GM11168 (cell line): ENCODE data around the gene TTYH3.
"Not testable (repeated sequence)": the region's sequence is repeated elsewhere in the genome, so short reads cannot be mapped to it uniquely, and the experiment has no call there.

Source experiments
- in situ Hi-C: fragments of 300-500 bp; cut with MboI; formaldehyde crosslinking; loops from one replicate; pipeline ENCODE4 v1.12.0; 2022; ENCODE audit warnings: low sequenced_read_pairs; ENCODE audit not compliant: unreplicated experiment

TTYH3 gene

GRCh38 chr7:2661602-2662272 is 30.0 kb downstream of the TTYH3 start:
- in situ Hi-C loops = no loop called here

GRCh38 chr7:2662273-2663120 is 30.7 kb downstream of the TTYH3 start:
- in situ Hi-C loops = no loop called here

GRCh38 chr7:2663121-2663886 is 31.5 kb downstream of the TTYH3 start:
- in situ Hi-C loops = no loop called here

DNA sequence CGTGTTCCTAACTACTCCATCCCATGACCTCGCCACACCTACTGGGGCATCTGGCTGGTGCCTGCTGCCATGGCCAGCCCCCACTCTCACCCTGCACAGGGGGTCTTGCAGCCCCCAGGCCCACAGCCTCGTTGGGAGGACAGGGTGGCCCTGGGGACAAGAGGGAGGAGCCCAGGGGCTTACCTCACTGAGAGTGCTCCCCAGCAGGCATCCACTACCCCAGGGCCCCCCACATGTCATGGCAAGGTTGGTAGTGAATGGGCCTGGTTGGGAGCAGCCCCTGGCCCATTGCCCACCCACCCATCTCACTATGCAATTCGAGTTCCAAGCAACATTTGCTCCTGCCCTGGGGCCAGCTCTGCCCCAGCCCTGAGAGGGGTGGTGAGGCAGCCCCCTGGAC is 32.2 kb downstream of the TTYH3 start:
- in situ Hi-C loops = no loop called here

GRCh38 chr7:2665359-2665791 is 33.6 kb downstream of the TTYH3 start:
- in situ Hi-C loops = no loop called here

- in situ Hi-C loops = no loop called here
Observed at GRCh38 chr7:2666155-2666554, 34.4 kb downstream of the TTYH3 start.

DNA sequence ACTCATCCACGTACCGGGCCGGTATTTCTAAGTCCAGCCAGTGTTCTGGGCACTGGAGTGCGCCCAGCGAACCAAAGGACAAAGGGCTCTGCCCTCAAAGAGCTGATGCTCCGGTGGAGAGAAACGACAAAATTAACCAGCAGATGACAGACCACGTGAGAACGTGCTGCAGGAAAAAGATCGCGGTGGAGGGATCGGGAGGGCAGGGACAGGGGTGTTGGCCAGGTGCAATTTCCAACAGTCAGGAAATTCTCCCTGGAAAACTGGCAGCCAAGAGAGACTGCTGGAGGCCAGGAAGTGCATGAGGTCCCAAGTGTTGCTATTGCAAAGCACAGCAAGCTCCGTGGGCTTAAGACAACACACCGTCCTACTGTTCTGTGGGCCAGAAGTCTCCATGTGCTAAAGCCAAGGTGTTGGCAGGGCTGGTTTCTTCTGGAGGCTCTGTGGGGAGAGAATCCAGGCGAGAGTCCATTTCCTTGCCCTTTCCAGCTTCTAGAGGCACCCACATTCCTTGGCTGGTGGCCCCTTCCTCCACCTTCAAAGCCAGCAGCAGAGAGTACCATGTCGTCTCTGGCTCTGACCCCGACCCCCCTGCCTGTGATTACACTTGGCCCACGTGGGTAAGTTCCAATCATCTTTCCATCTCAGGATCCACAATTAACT is 34.9 kb downstream of the TTYH3 start:
- in situ Hi-C loops = no loop called here

GRCh38 chr7:2667843-2668242 is 36.1 kb downstream of the TTYH3 start:
- in situ Hi-C loops = no loop called here

- in situ Hi-C loops = no loop called here
Observed at GRCh38 chr7:2668401-2668800, 36.6 kb downstream of the TTYH3 start.

DNA sequence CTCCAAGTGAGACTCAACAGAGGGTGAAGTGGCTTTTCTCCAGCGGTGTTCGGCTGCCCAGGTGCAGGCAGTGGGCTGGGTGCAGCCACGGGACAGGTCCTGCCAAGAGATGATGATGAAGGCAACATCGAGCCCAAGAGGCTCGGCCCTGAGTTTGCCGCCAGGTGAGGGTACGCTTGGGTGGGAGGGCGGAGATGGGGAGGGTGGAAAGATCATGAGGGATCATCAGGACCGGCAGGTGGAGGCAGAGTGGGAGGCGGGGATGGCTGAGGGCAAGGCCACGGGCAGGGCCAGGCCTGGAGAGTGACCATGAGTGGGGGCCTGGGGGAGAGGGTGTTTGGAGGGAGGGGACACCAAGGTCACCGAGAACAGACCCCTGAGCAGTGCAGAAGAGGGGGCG is 38.4 kb downstream of the TTYH3 start:
- in situ Hi-C loops = no loop called here

GRCh38 chr7:2670720-2671391 is 39.1 kb downstream of the TTYH3 start:
- in situ Hi-C loops = no loop called here

DNA sequence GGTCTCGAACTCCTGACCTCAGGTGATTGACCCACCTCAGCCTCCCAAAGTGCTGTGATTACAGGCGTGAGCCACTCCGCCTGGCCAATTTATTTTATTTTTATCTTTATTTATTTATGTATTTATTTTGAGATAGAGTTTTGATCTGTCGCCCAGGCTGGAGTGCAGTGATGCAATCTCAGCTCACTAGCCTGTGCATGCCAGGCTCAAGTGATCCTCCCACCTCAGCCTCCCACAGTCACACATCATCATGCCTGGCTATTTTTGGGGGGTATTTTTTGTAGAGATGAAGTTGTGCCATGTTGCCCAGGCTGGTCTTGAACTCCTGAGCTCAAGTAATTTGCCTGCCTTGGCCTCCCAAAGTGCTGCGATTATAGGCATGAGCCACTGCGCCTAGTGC is 41.4 kb downstream of the TTYH3 start:
- in situ Hi-C loops = not testable (repeated sequence)

- in situ Hi-C loops = no loop called here
Observed at GRCh38 chr7:2673934-2674333, 42.1 kb downstream of the TTYH3 start.

DNA sequence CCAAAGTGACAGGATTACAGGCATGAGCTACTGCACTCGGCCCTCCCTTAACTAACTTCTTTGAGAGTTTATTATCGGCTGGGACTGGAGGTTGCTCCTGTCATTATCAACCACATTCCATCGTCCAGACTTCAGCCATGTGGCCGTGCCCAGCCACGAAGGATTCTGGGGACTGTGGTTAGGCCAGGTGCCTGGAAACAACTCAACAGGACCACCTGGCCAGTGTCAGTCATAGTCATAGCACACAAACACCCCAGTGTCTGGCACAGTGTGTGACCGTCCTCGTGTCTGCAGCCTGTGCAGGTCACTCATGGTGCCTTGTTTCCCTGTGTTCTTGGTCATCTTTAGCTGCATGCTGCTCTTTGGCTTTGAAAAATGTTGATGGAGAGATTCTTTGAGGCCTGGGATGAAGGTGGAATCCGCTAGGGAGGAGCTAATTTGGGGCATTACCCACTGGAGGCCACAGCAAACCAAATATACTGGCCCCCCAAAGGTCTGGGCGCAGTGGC is 43.5 kb downstream of the TTYH3 start:
- in situ Hi-C loops = loop anchor here (5.0 kb wide), 1 partner anchor 138 kb away; no protein-coding TSS in a partner anchor

DNA sequence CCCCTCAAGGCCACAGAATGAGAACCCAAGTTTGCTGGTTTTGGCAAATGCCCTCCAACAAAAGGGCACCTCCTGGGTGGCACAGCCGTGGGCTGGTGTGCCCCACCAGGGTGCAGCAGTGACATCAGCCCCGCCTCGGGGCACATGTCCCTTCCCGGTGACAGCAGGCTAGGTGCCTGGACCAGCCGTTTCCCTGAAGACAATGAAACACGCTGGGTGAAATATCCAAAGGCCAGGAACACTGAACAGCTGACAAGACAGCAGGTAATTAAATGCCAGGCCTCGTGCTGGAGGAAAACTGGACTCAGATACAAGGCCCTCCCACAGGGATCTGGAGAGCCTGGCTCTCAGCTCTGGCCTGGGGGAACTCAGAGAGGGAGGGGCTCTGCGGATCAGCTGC is 44.8 kb downstream of the TTYH3 start:
- in situ Hi-C loops = loop anchor here (5.0 kb wide), 1 partner anchor 139 kb away; no protein-coding TSS in a partner anchor

DNA sequence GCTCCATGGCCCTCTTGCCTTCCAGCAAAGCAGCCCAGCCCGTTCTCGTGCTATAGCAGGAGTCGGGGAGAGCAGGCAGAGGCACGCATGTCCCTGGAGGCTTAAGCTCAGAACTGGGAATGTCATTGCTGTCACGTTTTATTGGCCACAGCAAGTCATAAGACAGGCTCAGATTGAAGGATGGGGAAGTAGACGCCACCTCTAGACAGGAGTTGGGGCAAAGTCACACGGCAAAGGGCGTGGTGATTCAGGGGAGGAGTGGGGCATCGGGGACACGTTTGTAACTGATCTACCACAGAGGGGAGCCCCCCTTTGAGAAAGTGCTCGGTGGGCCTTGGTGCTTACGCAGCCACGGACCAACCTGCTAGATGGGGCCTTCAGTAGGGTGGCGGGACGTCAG is 46.7 kb downstream of the TTYH3 start:
- in situ Hi-C loops = loop anchor here (5.0 kb wide), 1 partner anchor 141 kb away; no protein-coding TSS in a partner anchor

DNA sequence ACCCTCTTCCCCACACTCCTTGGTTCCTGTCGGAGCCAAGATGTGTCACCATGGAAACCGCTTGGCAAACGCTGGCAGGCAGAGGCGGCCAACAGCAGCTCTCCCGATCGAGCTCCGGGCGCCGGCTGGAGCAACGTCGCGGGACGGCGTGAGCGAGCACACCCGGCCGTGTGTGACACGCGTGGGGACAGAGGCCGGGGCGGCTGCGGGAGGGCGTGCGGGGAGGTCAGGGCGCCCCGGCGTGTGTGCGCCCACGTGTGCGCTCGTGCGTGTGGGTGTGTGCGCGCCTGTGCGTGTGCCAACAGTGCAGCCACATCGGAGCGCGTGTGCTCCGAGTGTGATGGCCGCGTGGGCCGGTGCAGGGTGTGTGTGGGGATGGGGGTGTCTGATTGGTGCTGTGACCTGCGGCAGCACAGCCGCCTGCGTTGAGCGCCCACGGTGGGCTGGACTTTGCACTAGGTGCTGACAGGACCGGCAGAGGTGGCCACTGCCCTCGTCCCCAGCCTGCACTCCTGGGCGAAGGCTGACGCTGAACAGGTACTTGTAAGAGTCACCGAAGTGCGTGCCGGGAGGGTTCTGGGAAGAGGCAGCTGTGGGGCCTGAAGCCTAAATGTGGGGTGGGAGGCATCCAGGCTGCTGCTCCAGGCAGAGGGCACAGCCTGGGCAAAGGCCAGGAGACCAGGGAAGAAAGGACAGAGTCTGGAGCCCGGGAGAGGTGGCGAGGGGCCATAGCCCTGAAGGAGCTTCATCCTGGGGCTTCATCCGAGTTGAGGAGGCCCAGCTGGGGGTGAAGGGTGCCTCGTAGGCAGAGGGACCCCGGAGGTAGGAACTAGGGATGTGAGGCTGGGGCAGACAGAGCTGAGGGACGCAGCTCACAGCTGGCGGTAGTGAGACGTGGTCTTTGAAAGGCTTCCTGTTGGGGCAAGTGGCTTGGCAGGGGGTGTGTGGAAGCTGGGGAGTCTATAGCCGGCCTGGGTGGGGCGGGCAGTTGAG is 47.6 kb downstream of the TTYH3 start:
- in situ Hi-C loops = loop anchor here (5.0 kb wide), 1 partner anchor 142 kb away; no protein-coding TSS in a partner anchor

DNA sequence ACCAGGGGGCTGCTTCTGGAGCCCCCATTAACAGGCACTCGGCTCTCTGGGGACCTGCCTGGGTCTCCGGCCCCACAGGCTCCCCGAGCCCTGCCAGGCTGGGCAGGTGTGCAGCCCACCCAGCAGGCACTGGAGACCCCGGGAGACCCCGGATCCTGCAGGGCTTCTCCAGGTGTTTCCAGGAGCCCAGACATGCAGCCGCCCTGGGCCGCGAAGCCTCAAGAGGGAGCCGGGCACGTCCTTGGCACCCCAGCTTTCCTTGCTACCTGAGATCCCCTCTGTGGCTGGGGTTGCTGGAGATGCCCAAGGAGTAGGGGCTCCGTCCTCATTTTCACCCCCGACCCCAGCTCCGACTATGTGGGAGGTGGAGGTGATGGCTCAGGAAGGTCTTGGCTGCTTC is 48.5 kb downstream of the TTYH3 start:
- in situ Hi-C loops = no loop called here
